Thoracic aorta (tissue), 2 donors: Measurements from ENCODE around the gene LNP1. TPM values are rescaled to one million over a fixed set of nuclear protein-coding genes. Genes with fewer than 3 reads are reported as not detected.

Experiments
- ATAC-seq: fragments of 150-250 bp; one replicate; pipeline ENCODE4 v1.8.0; 2017; ENCODE audit warnings: low read depth; ENCODE audit not compliant: insufficient number of reproducible peaks, low FRiP score
- DNase-seq: peaks from one replicate; pipeline ENCODE4 v3.0.0-alpha.2; 2020; ENCODE audit warnings: low spot score
- H3K27ac ChIP-seq, 2 donors: fragments of 200-600 bp; sonication (generic); 1 replicate in 1 of 2; 2 replicates in 1 of 2; pipeline ENCODE4 v1.5.1; 2016; ENCODE audit warnings: mild to moderate bottlenecking in 2 of 2, moderate library complexity in 2 of 2
- H3K27me3 ChIP-seq: fragments of 200-600 bp; sonication (generic); replicated peaks from 2 replicates; pipeline ENCODE4 v1.6.0; 2016; ENCODE audit warnings: mild to moderate bottlenecking; ENCODE audit not compliant: insufficient read depth
- H3K36me3 ChIP-seq: fragments of 200-600 bp; sonication (generic); one replicate; pipeline ENCODE4 v1.5.1; 2016
- H3K4me1 ChIP-seq, 2 donors: fragments of 200-600 bp; sonication (generic); 1 replicate in 1 of 2; 2 replicates in 1 of 2; pipeline versions ENCODE4 v1.5.1 to v1.6.0; 2016; ENCODE audit warnings: low read depth in 2 of 2, mild to moderate bottlenecking in 1 of 2; ENCODE audit not compliant: control insufficient read depth in 1 of 2
- H3K4me3 ChIP-seq: fragments of 200-600 bp; sonication (generic); 2 replicates; pipeline ENCODE4 v1.5.1; 2016; ENCODE audit warnings: mild to moderate bottlenecking
- H3K9me3 ChIP-seq: fragments of 200-600 bp; sonication (generic); 2 replicates; pipeline ENCODE4 v1.5.1; 2016
- CTCF ChIP-seq: fragments of 200-600 bp; sonication (generic); IDR thresholded peaks from one replicate; pipeline ENCODE4 v1.5.1; 2019; ENCODE audit warnings: antibody characterized with exemption
- total RNA-seq, 2 donors: library from RNA; depleted of rRNA; stranded (reverse); fragments of >200 nt; gene quantifications; one replicate each; pipeline versions ENCODE4 v1.1.0 to v1.2.3, GENCODE V29; 2016

LNP1 gene
- total RNA-seq, 2 donors from 2014 or later: 3.0 to 11.4 TPM

- H3K27me3 ChIP-seq: no peaks in the 10 kb centered on the region
- H3K36me3 ChIP-seq: no peaks in the 10 kb centered on the region
- H3K4me3 ChIP-seq: peak overlapping the region; percentile 61
- DNase-seq: no peak
- H3K4me1 ChIP-seq: peaks cover 6 to 32% of the 10 kb centered on the region in 2 donors
- H3K27ac ChIP-seq: peak overlapping the region; percentile 1 to 24
- ATAC-seq: no peak
- TF ChIP-seq CTCF: no peak
- no peaks in the 10 kb centered on the region for H3K9me3 ChIP-seq
Observed at GRCh38 chr3:100429187-100429716, 27.9 kb downstream of the LNP1 start.

- no peak for DNase-seq
- no peaks in the 10 kb centered on the region for H3K4me1 ChIP-seq
- H3K27me3 ChIP-seq: no peaks in the 10 kb centered on the region
- no peak for ATAC-seq
- TF ChIP-seq CTCF: no peak
- H3K9me3 ChIP-seq: no peaks in the 10 kb centered on the region
- H3K4me3 ChIP-seq: no peak overlapping the region
- H3K27ac ChIP-seq: no peak overlapping the region
- H3K36me3 ChIP-seq: no peaks in the 10 kb centered on the region
Observed at GRCh38 chr3:100436951-100437350, 35.6 kb downstream of the LNP1 start.

- Histone ChIP-seq H3K9me3 (no peaks in the 10 kb centered on the region), H3K27ac (no peak overlapping the region), H3K4me1 (no peaks in the 10 kb centered on the region), H3K4me3 (no peak overlapping the region), H3K36me3 (no peaks in the 10 kb centered on the region), H3K27me3 (no peaks in the 10 kb centered on the region)
- no peak for TF ChIP-seq CTCF
- DNase-seq (no peak), ATAC-seq (no peak)
Observed at GRCh38 chr3:100437721-100438622, 36.6 kb downstream of the LNP1 start.

- ATAC-seq (no peak), DNase-seq (no peak)
- no peak overlapping the region for H3K4me3 ChIP-seq
- H3K36me3 ChIP-seq: no peaks in the 10 kb centered on the region
- no peaks in the 10 kb centered on the region for H3K4me1 ChIP-seq
- H3K27me3 ChIP-seq: no peaks in the 10 kb centered on the region
- H3K9me3 ChIP-seq: no peaks in the 10 kb centered on the region
- TF ChIP-seq CTCF: no peak
- H3K27ac ChIP-seq: no peak overlapping the region
Observed at GRCh38 chr3:100438623-100438974, 37.3 kb downstream of the LNP1 start.

GRCh38 chr3:100440895-100441294 lies 39.6 kb downstream of the LNP1 start:
- Histone ChIP-seq H3K36me3 (no peaks in the 10 kb centered on the region), H3K9me3 (no peaks in the 10 kb centered on the region), H3K4me1 (no peaks in the 10 kb centered on the region), H3K27me3 (no peaks in the 10 kb centered on the region), H3K4me3 (no peak overlapping the region), H3K27ac (no peak overlapping the region)
- ATAC-seq (no peak), DNase-seq (no peak)
- no peak for TF ChIP-seq CTCF
